Endothelial cell of umbilical vein (primary cell): ENCODE measurements around the gene PDE4C. TPM values are rescaled to one million over a fixed set of nuclear protein-coding genes. Genes with fewer than 3 reads are reported as not detected.

Experiments
- BruUV-seq: library from RNA; stranded (reverse); fragments of 400-500 nt; replicated peaks from 2 replicates; lab custom pipeline; 2021; lab: Mats Ljungman, UMichigan
- CTCF ChIA-PET: fragments of 300-600, 350-600 bp; sonication (Branson Sonifier 250); formaldehyde crosslinking; loops from one replicate; lab custom pipeline; 2021; ENCODE audit warnings: antibody characterized with exemption, inconsistent platforms; lab: Charles Lee
- POLR2A ChIA-PET: fragments of 300-600, 350-600 bp; sonication (Branson Sonifier 250); formaldehyde crosslinking; loops from one replicate; lab custom pipeline; 2021; ENCODE audit warnings: antibody characterized with exemption, inconsistent platforms; lab: Charles Lee
- DNase-seq: peaks from one replicate; pipeline ENCODE4 v3.0.0-alpha.2; 2011; ENCODE audit warnings: low read depth, low spot score
- FAIRE-seq: peaks from 2 replicates; lab custom pipeline; 2011; peaks lifted over from hg19 to GRCh38; lab: Jason Lieb, UNC
- H2AFZ ChIP-seq: 2 replicates; pipeline ENCODE4 v1.6.0; 2012; ENCODE audit warnings: low read depth, low read length, control low read depth, inconsistent platforms
- H3K27ac ChIP-seq: 2 replicates; pipeline ENCODE4 v1.5.1; 2011; ENCODE audit warnings: low read depth, mild to moderate bottlenecking, control low read depth, low read length, moderate library complexity; ENCODE audit not compliant: insufficient read depth
- H3K27me3 ChIP-seq, 2 experiments: 2 replicates each; pipeline versions ENCODE4 v1.6.0 to v1.6.1; 2011; ENCODE audit warnings: low read length in 2 of 2, mixed read lengths in 1 of 2; ENCODE audit not compliant: control insufficient read depth in 2 of 2, insufficient read depth in 2 of 2
- H3K36me3 ChIP-seq, 2 experiments: 2 replicates in 1 of 2; 3 replicates in 1 of 2; pipeline ENCODE4 v1.5.1; 2011; ENCODE audit warnings: low read length in 2 of 2, mild to moderate bottlenecking in 1 of 2, moderate library complexity in 1 of 2; ENCODE audit not compliant: control insufficient read depth in 2 of 2, insufficient read depth in 2 of 2; ENCODE audit errors: extremely low read depth in 1 of 2
- H3K4me1 ChIP-seq: 3 replicates; pipeline ENCODE4 v1.5.1; 2011; ENCODE audit warnings: mild to moderate bottlenecking, low read length; ENCODE audit not compliant: control insufficient read depth, insufficient read depth; ENCODE audit errors: extremely low read depth
- H3K4me2 ChIP-seq: 2 replicates; pipeline ENCODE4 v1.6.1; 2011; ENCODE audit warnings: low read length, control low read depth, mixed read lengths; ENCODE audit not compliant: insufficient read depth
- H3K4me3 ChIP-seq, 3 experiments: fragments of 200-600 bp in 1 of 3; sonication (generic), shearing (Covaris generic) in 1 of 3; replicated peaks in 1 of 3; 2 replicates each; pipeline ENCODE4 v1.5.1; 2011 to 2016; ENCODE audit warnings: control low read depth in 3 of 3, low read length in 3 of 3, mild to moderate bottlenecking in 2 of 3, inconsistent platforms in 1 of 3, low read depth in 1 of 3, moderate library complexity in 1 of 3; ENCODE audit not compliant: insufficient read depth in 1 of 3
- H3K79me2 ChIP-seq: 2 replicates; pipeline ENCODE4 v1.6.0; 2012; ENCODE audit warnings: low read length, inconsistent platforms; ENCODE audit not compliant: control insufficient read depth, insufficient read depth
- H3K9ac ChIP-seq: replicated peaks from 2 replicates; pipeline ENCODE3; 2011; ENCODE audit warnings: low read length, control low read depth; ENCODE audit not compliant: insufficient read depth; ENCODE audit errors: extremely low read depth
- H3K9me1 ChIP-seq: replicated peaks from 3 replicates; pipeline ENCODE4 v1.6.0; 2011; ENCODE audit warnings: mild to moderate bottlenecking, low read length; ENCODE audit not compliant: control insufficient read depth, insufficient read depth; ENCODE audit errors: extremely low read depth
- H3K9me3 ChIP-seq: replicated peaks from 2 replicates; pipeline ENCODE4 v1.5.1; 2012; ENCODE audit warnings: low read length, inconsistent platforms; ENCODE audit not compliant: control insufficient read depth, insufficient read depth
- H4K20me1 ChIP-seq: replicated peaks from 2 replicates; pipeline ENCODE3; 2011; ENCODE audit warnings: mild to moderate bottlenecking, low read length; ENCODE audit not compliant: control insufficient read depth, insufficient read depth; ENCODE audit errors: extremely low read depth
- EZH2 ChIP-seq: IDR thresholded peaks from 2 replicates; pipeline ENCODE4 v1.6.1; 2012; ENCODE audit warnings: borderline replicate concordance, low read depth, mild to moderate bottlenecking, moderate library complexity, low read length, inconsistent platforms; ENCODE audit not compliant: severe bottlenecking
- FOS ChIP-seq: IDR thresholded peaks from 2 replicates; pipeline ENCODE4 v1.6.1; 2011; ENCODE audit warnings: mild to moderate bottlenecking, low read length, moderate library complexity, borderline replicate concordance; ENCODE audit not compliant: insufficient read depth
- GATA2 ChIP-seq: IDR thresholded peaks from 2 replicates; pipeline ENCODE4 v1.7.0; 2011; ENCODE audit warnings: low read depth, mild to moderate bottlenecking, moderate library complexity, mixed read lengths, low read length; ENCODE audit not compliant: insufficient read length, insufficient read depth
- JUN ChIP-seq: IDR thresholded peaks from 2 replicates; pipeline ENCODE4 v1.6.1; 2011; ENCODE audit warnings: borderline replicate concordance, low read depth; ENCODE audit not compliant: insufficient read length, insufficient read depth
- MYC ChIP-seq: IDR thresholded peaks from one replicate; pipeline ENCODE4 v1.6.1; 2011; ENCODE audit warnings: mild to moderate bottlenecking, low read depth, low read length
- POLR2A ChIP-seq: IDR thresholded peaks from 2 replicates; pipeline ENCODE4 v1.6.1; 2012; ENCODE audit warnings: low read depth, mild to moderate bottlenecking, control low read depth, low read length
- POLR2AphosphoS5 ChIP-seq: IDR thresholded peaks from 2 replicates; pipeline ENCODE4 v1.6.1; 2012; ENCODE audit warnings: low read depth, mild to moderate bottlenecking, control low read depth, low read length, moderate library complexity; ENCODE audit not compliant: insufficient read depth
- dilution Hi-C: fragments of 300-500 bp; cut with MboI; formaldehyde crosslinking; loops from one replicate; pipeline ENCODE4 v1.15.0; 2019; ENCODE audit warnings: low sequenced_read_pairs; ENCODE audit not compliant: extremely low pct_ligation_motif_present
- intact Hi-C: fragments of 100-400 bp; cut with micrococcal nuclease; formaldehyde crosslinking; loops from one replicate; pipeline ENCODE4 v1.10.0; 2022
- polyA plus RNA-seq, 4 experiments: library from polyadenylated mRNA; depleted of rRNA in 3 of 4; stranded (reverse) in 3 of 4; unstranded in 1 of 4; fragments of >200 nt; gene quantifications; 2 replicates each; pipeline versions ENCODE4 v1.2.1 to v1.2.3, GENCODE V29; 2011 to 2012; ENCODE audit warnings: missing spikeins in 1 of 4
- total RNA-seq: library from RNA; stranded (reverse); gene quantifications from 2 replicates; pipeline ENCODE4 v1.2.3, GENCODE V29; 2021
- TF ChIP-seq, protein P1 (sequence below), 2 donors: IDR thresholded peaks; 1 replicate in 1 of 2; 2 replicates in 1 of 2; pipeline ENCODE4 v1.5.1; 2011; ENCODE audit warnings: low read length in 2 of 2, mild to moderate bottlenecking in 2 of 2, moderate library complexity in 2 of 2, control low read depth in 1 of 2, inconsistent platforms in 1 of 2, low read depth in 1 of 2; ENCODE audit not compliant: insufficient read depth in 1 of 2; ENCODE audit errors: extremely low read depth in 1 of 2
- TF ChIP-seq, protein P2 (sequence below): IDR thresholded peaks from 2 replicates; pipeline ENCODE4 v1.6.1; 2011; ENCODE audit not compliant: insufficient read depth, insufficient read length

The PDE4C gene
- total and polyA plus RNA-seq, 2 donors (not counting 3 experiments of a cell fraction or from before 2014, with no cell fraction given) = 0.29 to 0.97 TPM

DNA sequence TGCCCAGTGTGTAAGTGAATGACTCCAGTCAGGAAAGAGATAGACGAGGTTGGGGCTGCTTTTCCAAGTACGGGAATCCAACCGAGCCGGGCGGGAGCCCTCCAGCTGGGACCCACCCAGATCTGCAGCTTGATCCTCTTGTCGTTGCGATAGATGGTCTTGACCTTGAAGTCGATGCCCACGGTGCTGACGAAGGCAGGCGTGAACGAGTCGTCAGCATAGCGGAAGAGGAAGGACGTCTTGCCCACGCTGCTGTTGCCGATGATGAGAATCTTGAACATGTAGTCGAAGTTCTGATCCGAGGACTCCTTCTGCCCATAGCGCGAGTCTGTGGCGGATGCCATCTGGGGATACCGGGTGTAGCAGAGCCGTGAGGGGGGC, 23.9 kb downstream of the PDE4C start:
- Histone ChIP-seq H3K4me2 (no peak overlapping the region), H3K9me3 (no peaks in the 10 kb centered on the region), H3K9ac (no peak overlapping the region), H3K36me3 (no peaks in the 10 kb centered on the region), H3K27ac (no peak overlapping the region), H3K9me1 (no peaks in the 10 kb centered on the region), H3K4me3 (no peak overlapping the region), H3K4me1 (peaks cover 10% of the 10 kb centered on the region), H3K79me2 (no peaks in the 10 kb centered on the region), H3K27me3 (peaks cover 0 to 2% of the 10 kb centered on the region in 2 experiments), H2AFZ (no peak overlapping the region), H4K20me1 (no peaks in the 10 kb centered on the region)
- dilution Hi-C loops (no loop called here), intact Hi-C loops (no loop called here)
- ChIA-PET POLR2A (no interaction called here), CTCF (interaction anchor here (1.2 to 3.5 kb wide), 2 partner anchors 49 to 89 kb away, joined by 5 to 26 read pairs; no protein-coding TSS in a partner anchor)
- DNase-seq (no peak), FAIRE-seq (no peak)
- no TSS peak for BruUV-seq
- TF ChIP-seq POLR2A = no peak
- no peak for TF ChIP-seq MYC
- no peak for TF ChIP-seq FOS
- TF ChIP-seq POLR2AphosphoS5 = no peak
- TF ChIP-seq EZH2 = no peak
- TF ChIP-seq JUN = no peak

DNA sequence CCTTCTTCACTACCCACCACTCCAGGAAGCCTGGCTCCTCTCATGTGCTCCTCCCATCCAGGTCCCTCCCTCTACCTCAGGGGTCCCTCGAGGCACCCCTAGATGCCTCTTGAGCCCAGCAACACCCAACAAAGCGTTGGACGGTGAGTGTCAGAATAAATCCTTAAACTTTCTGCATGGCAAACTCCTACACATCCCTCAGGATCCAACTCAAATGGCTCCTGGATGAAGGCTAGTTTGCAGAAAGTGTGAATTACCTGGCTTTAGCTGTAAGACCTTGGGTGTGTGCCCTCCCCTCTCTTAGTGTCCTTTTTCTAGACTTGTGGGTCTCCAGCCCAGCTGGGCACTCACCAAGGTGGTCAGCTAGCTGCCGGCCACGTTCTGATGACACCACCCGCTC, 27.9 kb downstream of the PDE4C start:
- H4K20me1 ChIP-seq = no peaks in the 10 kb centered on the region
- H3K27ac ChIP-seq = no peak overlapping the region
- dilution Hi-C loops (no loop called here), intact Hi-C loops (no loop called here)
- FAIRE-seq = no peak
- no peak for DNase-seq
- peaks cover 0 to 6% of the 10 kb centered on the region in 2 experiments for H3K36me3 ChIP-seq
- no peak for TF ChIP-seq JUN
- no peak for TF ChIP-seq EZH2
- no peak for TF ChIP-seq FOS
- TF ChIP-seq, protein P1, sequence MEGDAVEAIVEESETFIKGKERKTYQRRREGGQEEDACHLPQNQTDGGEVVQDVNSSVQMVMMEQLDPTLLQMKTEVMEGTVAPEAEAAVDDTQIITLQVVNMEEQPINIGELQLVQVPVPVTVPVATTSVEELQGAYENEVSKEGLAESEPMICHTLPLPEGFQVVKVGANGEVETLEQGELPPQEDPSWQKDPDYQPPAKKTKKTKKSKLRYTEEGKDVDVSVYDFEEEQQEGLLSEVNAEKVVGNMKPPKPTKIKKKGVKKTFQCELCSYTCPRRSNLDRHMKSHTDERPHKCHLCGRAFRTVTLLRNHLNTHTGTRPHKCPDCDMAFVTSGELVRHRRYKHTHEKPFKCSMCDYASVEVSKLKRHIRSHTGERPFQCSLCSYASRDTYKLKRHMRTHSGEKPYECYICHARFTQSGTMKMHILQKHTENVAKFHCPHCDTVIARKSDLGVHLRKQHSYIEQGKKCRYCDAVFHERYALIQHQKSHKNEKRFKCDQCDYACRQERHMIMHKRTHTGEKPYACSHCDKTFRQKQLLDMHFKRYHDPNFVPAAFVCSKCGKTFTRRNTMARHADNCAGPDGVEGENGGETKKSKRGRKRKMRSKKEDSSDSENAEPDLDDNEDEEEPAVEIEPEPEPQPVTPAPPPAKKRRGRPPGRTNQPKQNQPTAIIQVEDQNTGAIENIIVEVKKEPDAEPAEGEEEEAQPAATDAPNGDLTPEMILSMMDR (IDR thresholded peaks at IDR 0.05; ENCODE audit: extremely low read depth in 1 of 2, insufficient read depth in 1 of 2, low read depth in 1 of 2, low read length in 2 of 2) = no peak
- no peak for TF ChIP-seq POLR2A
- TF ChIP-seq, protein P2, sequence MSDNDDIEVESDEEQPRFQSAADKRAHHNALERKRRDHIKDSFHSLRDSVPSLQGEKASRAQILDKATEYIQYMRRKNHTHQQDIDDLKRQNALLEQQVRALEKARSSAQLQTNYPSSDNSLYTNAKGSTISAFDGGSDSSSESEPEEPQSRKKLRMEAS = no peak
- TF ChIP-seq MYC = no peak
- TF ChIP-seq POLR2AphosphoS5 = no peak
- TF ChIP-seq GATA2 = no peak
- no peaks in the 10 kb centered on the region for H3K79me2 ChIP-seq
- no peak overlapping the region for H2AFZ ChIP-seq
- H3K4me2 ChIP-seq = no peak overlapping the region
- ChIA-PET POLR2A (interaction anchor here (2.0 kb wide), 1 partner anchor 83 kb away, joined by 6 read pairs; the partner anchor contains the start of gene JUND), CTCF (interaction anchor here (1.5 kb wide), 2 partner anchors 10 to 119 kb away, joined by 3 to 5 read pairs; no protein-coding TSS in a partner anchor)
- H3K4me1 ChIP-seq = peaks cover 14% of the 10 kb centered on the region
- H3K9ac ChIP-seq = no peak overlapping the region
- BruUV-seq = no TSS peak
- H3K27me3 ChIP-seq = peaks cover 0 to 2% of the 10 kb centered on the region in 2 experiments
- no peak overlapping the region for H3K4me3 ChIP-seq
- H3K9me1 ChIP-seq = no peaks in the 10 kb centered on the region
- no peaks in the 10 kb centered on the region for H3K9me3 ChIP-seq
